ENCODE results near the gene KIF12. TPM values are rescaled to one million over a fixed set of nuclear protein-coding genes. Genes with fewer than 3 reads are reported as not detected.

KIF12 gene
- total RNA-seq, 1 donor from 2014 or later = 15.8 TPM

- no peak for TF ChIP-seq CTCF (IDR thresholded peaks at IDR 0.05; ENCODE audit: insufficient read depth, low read length, poor library complexity, severe bottlenecking)
- Histone ChIP-seq H3K36me3 (ENCODE audit: control insufficient read depth, insufficient read depth, low read length) (peaks cover 7% of the 10 kb centered on the region), H3K4me3 (ENCODE audit: low read depth, low read length) (no peak overlapping the region), H3K27me3 (ENCODE audit: control insufficient read depth, insufficient read depth, low read length) (no peaks in the 10 kb centered on the region)
- no peak for DNase-seq (ENCODE audit: low read depth)
Observed at GRCh38 chr9:114090798-114091197, 8.3 kb downstream of the KIF12 start.

- H3K36me3 ChIP-seq (ENCODE audit: control insufficient read depth, insufficient read depth, low read length) = peaks cover 7% of the 10 kb centered on the region
- no peak for DNase-seq (ENCODE audit: low read depth)
- H3K27me3 ChIP-seq (ENCODE audit: control insufficient read depth, insufficient read depth, low read length) = no peaks in the 10 kb centered on the region
- no peak for TF ChIP-seq CTCF (IDR thresholded peaks at IDR 0.05; ENCODE audit: insufficient read depth, low read length, poor library complexity, severe bottlenecking)
- H3K4me3 ChIP-seq (ENCODE audit: low read depth, low read length) = no peak overlapping the region
Observed at GRCh38 chr9:114089206-114089840, 9.8 kb downstream of the KIF12 start.

GRCh38 chr9:114088571-114089170 is 10.4 kb downstream of the KIF12 start:
- no peak for DNase-seq (ENCODE audit: low read depth)
- TF ChIP-seq CTCF (IDR thresholded peaks at IDR 0.05; ENCODE audit: insufficient read depth, low read length, poor library complexity, severe bottlenecking) = no peak
- H3K27me3 ChIP-seq (ENCODE audit: control insufficient read depth, insufficient read depth, low read length) = no peaks in the 10 kb centered on the region

GRCh38 chr9:114087721-114088120 is 11.4 kb downstream of the KIF12 start:
- no peak for TF ChIP-seq CTCF (IDR thresholded peaks at IDR 0.05; ENCODE audit: insufficient read depth, low read length, poor library complexity, severe bottlenecking)
- H3K4me3 ChIP-seq (ENCODE audit: low read depth, low read length) = no peak overlapping the region
- no peak for DNase-seq (ENCODE audit: low read depth)
- H3K36me3 ChIP-seq (ENCODE audit: control insufficient read depth, insufficient read depth, low read length) = no peaks in the 10 kb centered on the region
- H3K27me3 ChIP-seq (ENCODE audit: control insufficient read depth, insufficient read depth, low read length) = no peaks in the 10 kb centered on the region

More at GRCh38 chr9:114088571-114089170, 10.4 kb downstream of the KIF12 start:
- H3K4me3 ChIP-seq (ENCODE audit: low read depth, low read length) = no peak overlapping the region
- H3K36me3 ChIP-seq (ENCODE audit: control insufficient read depth, insufficient read depth, low read length) = peaks cover 4% of the 10 kb centered on the region

GRCh38 chr9:114086607-114087006 is 12.5 kb downstream of the KIF12 start:
- Histone ChIP-seq H3K36me3 (ENCODE audit: control insufficient read depth, insufficient read depth, low read length) (no peaks in the 10 kb centered on the region), H3K27me3 (ENCODE audit: control insufficient read depth, insufficient read depth, low read length) (no peaks in the 10 kb centered on the region), H3K4me3 (ENCODE audit: low read depth, low read length) (no peak overlapping the region)
- no peak for DNase-seq (ENCODE audit: low read depth)
- no peak for TF ChIP-seq CTCF (IDR thresholded peaks at IDR 0.05; ENCODE audit: insufficient read depth, low read length, poor library complexity, severe bottlenecking)

GRCh38 chr9:114086009-114086408 is 13.1 kb downstream of the KIF12 start:
- TF ChIP-seq CTCF (IDR thresholded peaks at IDR 0.05; ENCODE audit: insufficient read depth, low read length, poor library complexity, severe bottlenecking) = no peak
- no peak for DNase-seq (ENCODE audit: low read depth)
- H3K27me3 ChIP-seq (ENCODE audit: control insufficient read depth, insufficient read depth, low read length) = no peaks in the 10 kb centered on the region
- H3K36me3 ChIP-seq (ENCODE audit: control insufficient read depth, insufficient read depth, low read length) = no peaks in the 10 kb centered on the region
- no peak overlapping the region for H3K4me3 ChIP-seq (ENCODE audit: low read depth, low read length)
